Stimulated activated CD4-positive, alpha-beta T cell treated with anti-CD3 and anti-CD28 coated beads, Interleukin-2, amount 100 ng/mL, for 48 hours (primary cell): Measurements from ENCODE around the gene TECR.
"Not testable (repeated sequence)": the region's sequence is repeated elsewhere in the genome, so short reads cannot be mapped to it uniquely, and the experiment has no call there.

Experiments used
- DNase-seq, 2 donors: peaks; one replicate each; pipeline ENCODE4 v3.0.0-alpha.2; 2020

TECR gene

GRCh38 chr19:14562660-14563589 is 33.5 kb downstream of the TECR start:
- no peak for DNase-seq

- no peak for DNase-seq
Measured at GRCh38 chr19:14563590-14563926, 34.2 kb downstream of the TECR start.

GRCh38 chr19:14563989-14564651 is 34.7 kb downstream of the TECR start:
- peak; percentile 47 to 53 for DNase-seq

- DNase-seq: not testable (repeated sequence)
Measured at GRCh38 chr19:14564652-14565297, 35.4 kb downstream of the TECR start.

GRCh38 chr19:14565298-14565679 is 35.9 kb downstream of the TECR start:
- DNase-seq: no peak

- no peak for DNase-seq
Measured at GRCh38 chr19:14565765-14566711, 36.6 kb downstream of the TECR start.

GRCh38 chr19:14566712-14567077 is 37.3 kb downstream of the TECR start:
- DNase-seq: no peak

GRCh38 chr19:14567079-14567478 is 37.7 kb downstream of the TECR start:
- no peak for DNase-seq

- no peak for DNase-seq
Measured at GRCh38 chr19:14570864-14571527, 41.6 kb downstream of the TECR start.

GRCh38 chr19:14571695-14572490 is 42.5 kb downstream of the TECR start, which contains the start of gene NDUFB7:
Gene NDUFB7, minus strand, starts transcription at chr19:14572066. Its CDS starts 66 bp downstream, at chr19:14572000.
- peak; percentile 80 to 82 for DNase-seq

- no peak for DNase-seq
Measured at GRCh38 chr19:14575428-14575980, 46.1 kb downstream of the TECR start.

GRCh38 chr19:14576363-14576762 is 47.0 kb downstream of the TECR start:
- DNase-seq: no peak

- DNase-seq: no peak
Measured at GRCh38 chr19:14577264-14577663, 47.9 kb downstream of the TECR start.

- no peak for DNase-seq
Measured at GRCh38 chr19:14577885-14578427, 48.6 kb downstream of the TECR start.

GRCh38 chr19:14580623-14581237 is 51.3 kb downstream of the TECR start:
- peak in 1 of 2 donors; percentile 63 for DNase-seq

- DNase-seq: no peak
Measured at GRCh38 chr19:14582894-14583340, 53.5 kb downstream of the TECR start, which contains the start of gene CLEC17A. Gene CLEC17A, plus strand, starts transcription at chr19:14583084. Its CDS starts 77 bp downstream, at chr19:14583161.

GRCh38 chr19:14584372-14584771 is 55.0 kb downstream of the TECR start:
- not testable (repeated sequence) for DNase-seq

GRCh38 chr19:14585187-14585586 is 55.8 kb downstream of the TECR start:
- DNase-seq: peak; percentile 31 to 39

- DNase-seq: not testable (repeated sequence)
Measured at GRCh38 chr19:14589433-14589832, 60.0 kb downstream of the TECR start.

GRCh38 chr19:14595558-14595957 is 66.2 kb downstream of the TECR start:
- no peak for DNase-seq
